GM23248 (cell line): ENCODE measurements around the gene PXDC1. TPM values are rescaled to one million over a fixed set of nuclear protein-coding genes. Genes with fewer than 3 reads are reported as not detected.

Experiments
- DNase-seq: peaks from one replicate; pipeline ENCODE4 v3.0.0-alpha.2; 2015
- H2AFZ ChIP-seq: fragments of 200-600 bp; sonication (generic); 2 replicates; pipeline ENCODE4 v1.6.1; 2016; ENCODE audit warnings: antibody characterized with exemption
- H3F3A ChIP-seq: fragments of 200-600 bp; sonication (generic); 2 replicates; pipeline ENCODE4 v1.6.1; 2016; ENCODE audit warnings: mild to moderate bottlenecking, antibody characterized with exemption, mixed run types; ENCODE audit not compliant: insufficient read depth
- H3K27ac ChIP-seq: fragments of 200-600 bp; sonication (generic); 2 replicates; pipeline ENCODE4 v1.5.1; 2016; ENCODE audit warnings: mild to moderate bottlenecking
- H3K27me3 ChIP-seq: fragments of 200-600 bp; sonication (generic); replicated peaks from 2 replicates; pipeline ENCODE4 v1.6.1; 2016; ENCODE audit warnings: mild to moderate bottlenecking; ENCODE audit not compliant: insufficient read depth
- H3K36me3 ChIP-seq: fragments of 200-600 bp; sonication (generic); 2 replicates; pipeline ENCODE4 v1.6.1; 2016; ENCODE audit warnings: low read depth, mild to moderate bottlenecking
- H3K4me1 ChIP-seq: fragments of 200-600 bp; sonication (generic); 2 replicates; pipeline ENCODE4 v1.6.1; 2016; ENCODE audit warnings: mild to moderate bottlenecking; ENCODE audit not compliant: insufficient read depth
- H3K4me2 ChIP-seq: fragments of 200-600 bp; sonication (generic); one replicate; pipeline ENCODE4 v1.6.1; 2016; ENCODE audit warnings: mild to moderate bottlenecking; ENCODE audit not compliant: unreplicated experiment
- H3K4me3 ChIP-seq: fragments of 200-600 bp; sonication (generic); 2 replicates; pipeline ENCODE4 v1.5.1; 2016; ENCODE audit warnings: mild to moderate bottlenecking
- H3K79me2 ChIP-seq: fragments of 200-600 bp; sonication (generic); 2 replicates; pipeline ENCODE4 v1.6.1; 2016; ENCODE audit warnings: mild to moderate bottlenecking; ENCODE audit not compliant: insufficient read depth
- H3K9ac ChIP-seq: fragments of 200-600 bp; sonication (generic); 2 replicates; pipeline ENCODE4 v1.6.1; 2016; ENCODE audit warnings: mild to moderate bottlenecking
- H3K9me2 ChIP-seq: fragments of 200-600 bp; sonication (generic); 2 replicates; pipeline ENCODE4 v1.6.1; 2016; ENCODE audit warnings: mixed run types, mild to moderate bottlenecking, moderate library complexity; ENCODE audit not compliant: insufficient read depth
- H3K9me3 ChIP-seq: fragments of 200-600 bp; sonication (generic); one replicate; pipeline ENCODE4 v1.6.1; 2017; ENCODE audit warnings: low read depth
- H4K20me1 ChIP-seq: fragments of 200-600 bp; sonication (generic); 2 replicates; pipeline ENCODE4 v1.6.0; 2016; ENCODE audit not compliant: insufficient read depth
- EZH2 ChIP-seq: fragments of 200-600 bp; sonication (generic); IDR thresholded peaks from 2 replicates; pipeline ENCODE4 v1.6.1; 2018; ENCODE audit warnings: antibody characterized with exemption, mild to moderate bottlenecking; ENCODE audit not compliant: insufficient read depth, poor library complexity, severe bottlenecking
- EZH2phosphoT487 ChIP-seq: fragments of 200-600 bp; sonication (generic); IDR thresholded peaks from 2 replicates; pipeline ENCODE4 v1.6.1; 2018; ENCODE audit warnings: antibody characterized with exemption, moderate library complexity, mild to moderate bottlenecking, low read depth; ENCODE audit not compliant: insufficient read depth
- WGBS, 2 experiments: methylation state at CpG; one replicate each; pipeline ENCODE4 v1.1.6; 2015 to 2017; ENCODE audit warnings: low lambda C conversion rate in 2 of 2, low coverage in 1 of 2; ENCODE audit errors: missing lambda C conversion rate in 2 of 2; 5-methylcytosine and 5-hydroxymethylcytosine counted together
- in situ Hi-C: fragments of 300-500 bp; cut with MboI; formaldehyde crosslinking; loops from 2 replicates; pipeline ENCODE4 v1.15.0; 2020
- polyA plus RNA-seq: library from polyadenylated mRNA; unstranded; fragments of >200 nt; fragmentation: Nextera tagmentation; extraction: Ambion mirVana; gene quantifications from 2 replicates; pipeline ENCODE4 v1.2.1, GENCODE V29; 2016
- total RNA-seq: library from RNA; depleted of rRNA; stranded (reverse); fragments of >200 nt; shearing (Covaris generic); gene quantifications from 2 replicates; pipeline ENCODE4 v1.2.3, GENCODE V29; 2014

The PXDC1 gene
- total and polyA plus RNA-seq, 2 experiments from 2014 or later, result 135 to 192 TPM

DNA sequence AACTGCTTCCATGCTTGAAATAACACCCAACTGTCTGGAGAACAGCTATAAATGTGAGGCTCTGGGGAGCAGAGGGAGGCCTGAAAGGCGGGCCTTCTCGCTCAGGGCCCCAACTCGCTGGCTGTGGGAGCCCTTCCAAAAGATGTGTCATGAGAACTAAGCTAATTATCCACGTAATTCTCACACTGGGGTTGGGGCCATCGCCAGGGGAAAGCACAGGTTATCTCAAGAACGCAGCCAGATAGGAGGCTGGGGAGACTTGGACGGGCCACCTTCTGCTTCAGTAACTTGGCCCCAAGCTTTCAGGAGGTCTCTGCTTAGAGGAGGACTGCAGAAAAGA, 1.6 kb downstream of the PXDC1 start:
- H3K36me3 ChIP-seq, result no peaks in the 10 kb centered on the region
- H3K4me3 ChIP-seq, result peak overlapping the region; percentile 86
- H3K9ac ChIP-seq, result peak overlapping the region; percentile 99
- no peaks in the 10 kb centered on the region for H3K27me3 ChIP-seq
- peak; percentile 91 for DNase-seq
- 0 out of 2 replicates have a peak, but pooled peaks cover 9% of the 10 kb centered on the region for H4K20me1 ChIP-seq
- H3K27ac ChIP-seq, result peak overlapping the region; percentile 94
- H2AFZ ChIP-seq, result no peak overlapping the region
- peak overlapping the region; percentile 91 for H3K4me2 ChIP-seq
- no peaks in the 10 kb centered on the region for H3K9me2 ChIP-seq
- TF ChIP-seq EZH2 (no peak), EZH2phosphoT487 (no peak)
- H3F3A ChIP-seq, result peaks cover 33% of the 10 kb centered on the region
- in situ Hi-C loops, result loop anchor here (5.0 to 10.0 kb wide), 3 partner anchors 77 to 235 kb away; no protein-coding TSS in a partner anchor
- no peaks in the 10 kb centered on the region for H3K9me3 ChIP-seq
- H3K79me2 ChIP-seq, result peaks cover 62% of the 10 kb centered on the region
- WGBS, 2 experiments, result 1% methylated on average over 7 of the region's 7 CpGs
- H3K4me1 ChIP-seq, result peaks cover 33% of the 10 kb centered on the region

DNA sequence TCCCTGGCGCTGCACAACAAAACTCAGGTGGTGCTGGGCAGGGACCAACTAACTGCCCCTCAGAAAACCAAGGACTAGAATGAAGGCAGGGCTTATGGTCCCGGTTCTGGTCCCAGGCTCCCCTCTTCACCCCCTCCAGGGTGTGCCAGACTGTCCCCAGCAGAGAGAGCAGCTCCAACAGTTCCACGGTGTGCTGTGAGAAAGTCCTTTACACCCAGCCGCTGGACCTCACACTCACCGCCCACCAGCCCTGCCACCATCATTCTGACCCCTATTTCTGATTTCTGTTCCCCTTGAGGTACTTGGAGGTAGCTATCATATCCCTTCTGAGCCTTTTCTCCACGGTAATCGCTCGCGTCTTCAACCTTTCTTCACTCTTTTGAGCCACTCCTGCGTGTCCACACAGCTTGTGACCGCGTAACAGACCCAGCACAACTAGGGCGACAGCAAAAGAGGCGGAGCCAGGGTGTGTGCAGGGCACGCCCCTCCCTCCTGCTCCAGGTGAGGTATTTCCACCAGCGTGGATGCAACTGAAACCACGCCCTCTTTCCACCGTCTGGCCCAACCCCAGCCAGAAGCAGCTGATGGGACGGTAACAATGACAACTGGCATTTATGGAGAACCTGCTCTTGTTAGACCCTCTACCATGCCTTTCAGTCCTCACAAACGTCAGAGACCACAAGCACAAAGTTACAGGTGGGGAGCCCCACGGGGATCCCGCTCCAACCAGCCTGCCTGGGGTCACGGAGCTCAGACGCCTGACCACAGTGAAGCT, 2.3 kb downstream of the PXDC1 start:
- no peak for DNase-seq
- no peaks in the 10 kb centered on the region for H3K9me3 ChIP-seq
- peak overlapping the region; percentile 86 for H3K4me3 ChIP-seq
- H3K27me3 ChIP-seq, result no peaks in the 10 kb centered on the region
- peak overlapping the region; percentile 99 for H3K9ac ChIP-seq
- WGBS, 2 experiments, result 5 to 7% methylated on average over 22 to 24 of the region's 24 CpGs
- H2AFZ ChIP-seq, result no peak overlapping the region
- in situ Hi-C loops, result loop anchor here (5.0 to 10.0 kb wide), 3 partner anchors 78 to 236 kb away; no protein-coding TSS in a partner anchor
- peaks cover 33% of the 10 kb centered on the region for H3F3A ChIP-seq
- H3K9me2 ChIP-seq, result no peaks in the 10 kb centered on the region
- H3K4me1 ChIP-seq, result peaks cover 40% of the 10 kb centered on the region
- H4K20me1 ChIP-seq, result 0 out of 2 replicates have a peak, but pooled peaks cover 9% of the 10 kb centered on the region
- peak overlapping the region; percentile 94 for H3K27ac ChIP-seq
- H3K36me3 ChIP-seq, result no peaks in the 10 kb centered on the region
- no peak for TF ChIP-seq EZH2
- H3K79me2 ChIP-seq, result peaks cover 69% of the 10 kb centered on the region
- H3K4me2 ChIP-seq, result peak overlapping the region; percentile 91

DNA sequence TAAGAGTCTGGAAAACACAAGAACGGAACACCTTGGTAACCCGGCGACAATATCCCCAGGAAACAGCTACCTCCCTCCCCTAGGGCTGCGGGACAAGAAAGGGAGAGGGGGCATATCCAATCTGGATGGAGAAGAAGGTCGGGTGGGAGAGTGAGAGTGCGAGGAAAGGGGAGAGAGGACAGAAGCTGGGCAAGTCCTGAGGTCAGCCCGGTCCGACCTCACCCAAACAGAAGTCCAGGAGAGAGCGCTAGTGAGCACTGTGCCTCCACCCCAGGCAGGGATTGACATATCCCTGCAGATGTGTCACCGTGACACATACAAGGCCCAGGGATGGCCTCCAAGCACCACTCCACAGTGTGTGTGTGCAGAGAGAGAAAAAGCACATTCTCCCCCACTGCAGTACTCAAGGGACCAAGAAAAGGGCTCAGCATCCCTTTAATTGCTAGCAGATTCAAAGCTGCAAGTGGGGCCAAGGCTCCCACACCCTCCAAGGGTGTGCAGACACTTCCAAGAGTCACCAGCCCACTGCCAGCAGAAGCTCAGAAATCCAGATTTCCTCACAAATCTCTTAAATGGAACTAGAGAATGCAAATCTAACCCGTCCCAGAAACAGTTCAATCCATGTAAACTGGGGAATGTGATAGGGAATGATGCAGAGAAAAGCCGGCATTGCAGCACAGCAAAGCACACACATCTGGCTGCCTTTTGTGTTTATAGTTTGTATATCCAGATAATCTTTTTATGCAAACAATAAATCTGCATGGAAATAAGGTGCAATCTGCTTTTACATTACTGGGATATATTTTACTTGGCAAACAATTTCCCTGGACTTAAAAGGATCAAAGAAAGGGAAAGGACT, 3.1 kb downstream of the PXDC1 start:
- Histone ChIP-seq H3K27me3 (no peaks in the 10 kb centered on the region), H3K4me3 (peak overlapping the region; percentile 86), H3K9me3 (no peaks in the 10 kb centered on the region), H3K79me2 (peaks cover 77% of the 10 kb centered on the region), H3K27ac (peak overlapping the region; percentile 94), H3K36me3 (no peaks in the 10 kb centered on the region), H3K9me2 (no peaks in the 10 kb centered on the region), H2AFZ (no peak overlapping the region), H3K4me2 (peak overlapping the region; percentile 91), H3K9ac (peak overlapping the region; percentile 99), H3F3A (peaks cover 34% of the 10 kb centered on the region), H3K4me1 (peaks cover 47% of the 10 kb centered on the region), H4K20me1 (peaks cover 15% of the 10 kb centered on the region; the same call in 1 of the 2 replicates)
- in situ Hi-C loops, result loop anchor here (5.0 to 10.0 kb wide), 3 partner anchors 79 to 236 kb away; no protein-coding TSS in a partner anchor
- 2 to 3% methylated on average over 12 of the region's 12 CpGs for WGBS, 2 experiments
- TF ChIP-seq EZH2 (no peak), EZH2phosphoT487 (no peak)
- DNase-seq, result peak; percentile 97

DNA sequence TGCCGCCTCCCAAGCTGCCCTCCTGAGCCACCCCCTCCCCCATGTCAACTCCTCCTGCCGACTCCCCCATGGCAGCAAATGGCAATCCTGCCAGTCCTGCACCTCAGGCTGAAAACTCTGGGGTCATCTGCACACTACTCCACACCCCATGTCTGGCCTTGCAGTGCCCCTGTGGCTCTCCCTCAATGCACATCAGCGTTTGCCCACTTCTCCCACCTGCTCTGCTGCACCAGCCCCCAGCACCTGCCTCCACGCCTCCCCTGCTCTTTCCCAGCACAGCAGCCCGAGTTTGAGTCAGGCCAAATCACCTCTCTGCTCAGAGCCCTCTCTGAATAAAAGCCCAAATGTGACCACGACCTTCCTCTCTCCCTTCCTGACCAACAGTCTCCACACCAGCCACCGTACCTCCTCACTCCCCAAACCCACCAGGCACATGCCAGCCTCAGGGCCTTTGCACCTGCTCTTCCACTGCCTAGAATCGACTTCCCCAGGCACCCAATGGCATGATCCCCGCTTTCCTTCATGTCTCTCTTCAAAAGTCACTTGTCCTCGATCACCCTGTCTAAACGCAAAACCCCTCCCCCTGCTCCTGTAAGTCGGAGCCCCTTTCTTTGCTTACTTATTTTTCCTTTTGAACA, 4.3 kb downstream of the PXDC1 start:
- no peaks in the 10 kb centered on the region for H3K9me3 ChIP-seq
- H2AFZ ChIP-seq, result no peak overlapping the region
- H3F3A ChIP-seq, result peaks cover 37% of the 10 kb centered on the region
- no peaks in the 10 kb centered on the region for H3K27me3 ChIP-seq
- peak overlapping the region; percentile 91 for H3K4me2 ChIP-seq
- in situ Hi-C loops, result loop anchor here (5.0 to 10.0 kb wide), 3 partner anchors 80 to 238 kb away; no protein-coding TSS in a partner anchor
- DNase-seq, result no peak
- 64 to 65% methylated on average over 12 of the region's 12 CpGs for WGBS, 2 experiments
- TF ChIP-seq EZH2phosphoT487, result no peak
- TF ChIP-seq EZH2, result no peak
- H3K36me3 ChIP-seq, result no peaks in the 10 kb centered on the region
- peaks cover 89% of the 10 kb centered on the region for H3K79me2 ChIP-seq
- peaks cover 58% of the 10 kb centered on the region for H3K4me1 ChIP-seq
- H3K9ac ChIP-seq, result peak overlapping the region; percentile 99
- peak overlapping the region; percentile 94 for H3K27ac ChIP-seq
- peak overlapping the region; percentile 86 for H3K4me3 ChIP-seq
- H4K20me1 ChIP-seq, result peaks cover 15% of the 10 kb centered on the region; the same call in 1 of the 2 replicates
- H3K9me2 ChIP-seq, result no peaks in the 10 kb centered on the region
